T follicular helper cell (primary cell): Measurements from ENCODE around the gene APBA3.

Experiments
- DNase-seq: peaks from one replicate; pipeline ENCODE4 v3.0.0-alpha.2; 2020; ENCODE audit warnings: low read depth

The APBA3 gene

GRCh38 chr19:3720349-3720917, 41.1 kb downstream of the APBA3 start:
- no peak for DNase-seq

- DNase-seq = no peak
Observed at GRCh38 chr19:3719868-3720267, 41.6 kb downstream of the APBA3 start.

- no peak for DNase-seq
Observed at GRCh38 chr19:3716147-3716668, 45.3 kb downstream of the APBA3 start.

- DNase-seq = no peak
Observed at GRCh38 chr19:3712663-3713611, 48.6 kb downstream of the APBA3 start.

GRCh38 chr19:3710265-3710812, 51.2 kb downstream of the APBA3 start:
- no peak for DNase-seq

GRCh38 chr19:3708207-3708931, 53.1 kb downstream of the APBA3 start, which contains the start of gene TJP3:
Gene TJP3, plus strand, starts transcription at chr19:3708384. Its CDS starts 20,049 bp downstream, at chr19:3728433.
- DNase-seq = no peak

GRCh38 chr19:3707868-3708206, 53.7 kb downstream of the APBA3 start:
- no peak for DNase-seq

- no peak for DNase-seq
Observed at GRCh38 chr19:3701200-3701599, 60.3 kb downstream of the APBA3 start.
